Lower leg skin (tissue), 3 donors: ENCODE results near the gene CFAP107.

ENCODE experiments used
- CTCF ChIP-seq, 3 donors: fragments of 450-650 bp; IDR thresholded peaks; one replicate each; pipeline ENCODE4 v1.5.1; 2016; ENCODE audit warnings: antibody characterized with exemption in 3 of 3, mild to moderate bottlenecking in 3 of 3, moderate library complexity in 2 of 3
- POLR2A ChIP-seq, 2 donors: fragments of 450-650 bp; IDR thresholded peaks; one replicate each; pipeline ENCODE4 v1.6.1; 2016 to 2017; ENCODE audit warnings: antibody characterized with exemption in 2 of 2, mild to moderate bottlenecking in 1 of 2, moderate library complexity in 1 of 2

- no peak for TF ChIP-seq CTCF (IDR thresholded peaks at IDR 0.05)
- TF ChIP-seq POLR2A (IDR thresholded peaks at IDR 0.05), result no peak
Observed at GRCh38 chr1:12717301-12717838, 28.6 kb upstream of the CFAP107 start.
